G401.6 (cell line): ENCODE data around the gene CCDC82.

Experiments used
- FAIRE-seq: peaks from 2 replicates; lab custom pipeline; 2012; peaks lifted over from hg19 to GRCh38; lab: Jason Lieb, UNC

Gene CCDC82

GRCh38 chr11:96328395-96329010 lies 61.2 kb downstream of the CCDC82 start:
- no peak for FAIRE-seq

- no peak for FAIRE-seq
Observed at GRCh38 chr11:96326959-96327358, 62.8 kb downstream of the CCDC82 start.

- no peak for FAIRE-seq
Observed at GRCh38 chr11:96324912-96325311, 64.8 kb downstream of the CCDC82 start.

GRCh38 chr11:96323642-96323985 lies 66.1 kb downstream of the CCDC82 start:
- FAIRE-seq: no peak

GRCh38 chr11:96322775-96323641 lies 66.7 kb downstream of the CCDC82 start:
- FAIRE-seq: no peak

GRCh38 chr11:96321091-96321490 lies 68.6 kb downstream of the CCDC82 start:
- FAIRE-seq: no peak

- no peak for FAIRE-seq
Observed at GRCh38 chr11:96319898-96320656, 69.6 kb downstream of the CCDC82 start.

- no peak for FAIRE-seq
Observed at GRCh38 chr11:96318850-96319249, 70.9 kb downstream of the CCDC82 start.

GRCh38 chr11:96318399-96318798 lies 71.3 kb downstream of the CCDC82 start:
- FAIRE-seq: no peak

GRCh38 chr11:96317985-96318384 lies 71.7 kb downstream of the CCDC82 start:
- no peak for FAIRE-seq

GRCh38 chr11:96317571-96317970 lies 72.1 kb downstream of the CCDC82 start:
- FAIRE-seq: no peak

GRCh38 chr11:96316869-96317268 lies 72.8 kb downstream of the CCDC82 start:
- FAIRE-seq: no peak

GRCh38 chr11:96315476-96315875 lies 74.2 kb downstream of the CCDC82 start:
- FAIRE-seq: no peak

GRCh38 chr11:96314326-96315020 lies 75.2 kb downstream of the CCDC82 start:
- FAIRE-seq: no peak

GRCh38 chr11:96313163-96313562 lies 76.5 kb downstream of the CCDC82 start:
- FAIRE-seq: no peak

GRCh38 chr11:96311120-96311568 lies 78.6 kb downstream of the CCDC82 start:
- FAIRE-seq: no peak

- no peak for FAIRE-seq
Observed at GRCh38 chr11:96310236-96310635, 79.5 kb downstream of the CCDC82 start.

- FAIRE-seq: no peak
Observed at GRCh38 chr11:96309643-96310017, 80.1 kb downstream of the CCDC82 start.

- no peak for FAIRE-seq
Observed at GRCh38 chr11:96309016-96309642, 80.6 kb downstream of the CCDC82 start.

- no peak for FAIRE-seq
Observed at GRCh38 chr11:96307776-96308140, 82.0 kb downstream of the CCDC82 start.

- no peak for FAIRE-seq
Observed at GRCh38 chr11:96306933-96307775, 82.6 kb downstream of the CCDC82 start.
